Progenitor cell of endocrine pancreas (in vitro differentiated cells): ENCODE data around the gene TMC6. TPM values are rescaled to one million over a fixed set of nuclear protein-coding genes. Genes with fewer than 3 reads are reported as not detected.

Experiments
- DNase-seq: peaks from one replicate; pipeline ENCODE4 v3.0.0; 2021; ENCODE audit warnings: low spot score; ENCODE audit not compliant: unreplicated experiment
- H3K27ac Mint-ChIP-seq: 2 replicates; pipeline ENCODE4 v1.8.0; 2021; ENCODE audit warnings: mild to moderate bottlenecking, moderate library complexity, mixed read lengths
- H3K27me3 Mint-ChIP-seq: 2 replicates; pipeline ENCODE4 v1.8.0; 2021; ENCODE audit warnings: mixed read lengths
- H3K36me3 Mint-ChIP-seq: 2 replicates; pipeline ENCODE4 v1.8.0; 2022; ENCODE audit warnings: mixed read lengths; ENCODE audit not compliant: insufficient read depth
- H3K4me1 Mint-ChIP-seq: 2 replicates; pipeline ENCODE4 v1.8.0; 2021; ENCODE audit warnings: low read depth, mixed read lengths
- H3K4me3 Mint-ChIP-seq: 2 replicates; pipeline ENCODE4 v1.8.0; 2021; ENCODE audit warnings: low read depth, mild to moderate bottlenecking, moderate library complexity, mixed read lengths
- H3K9me3 Mint-ChIP-seq: 2 replicates; pipeline ENCODE4 v1.8.0; 2021; ENCODE audit warnings: low read depth, mixed read lengths
- total RNA-seq: library from RNA; stranded (reverse); gene quantifications from 2 replicates; pipeline ENCODE4 v1.2.1, GENCODE V29; 2021
- TF ChIP-seq, protein P1 (sequence below): fragments of 200-600 bp; sonication (generic); IDR thresholded peaks from one replicate; pipeline ENCODE4 v1.5.0; 2021; ENCODE audit warnings: antibody characterized with exemption, mild to moderate bottlenecking; ENCODE audit not compliant: unreplicated experiment

The TMC6 gene
- total RNA-seq, 1 donor from 2014 or later: 134 TPM

DNA sequence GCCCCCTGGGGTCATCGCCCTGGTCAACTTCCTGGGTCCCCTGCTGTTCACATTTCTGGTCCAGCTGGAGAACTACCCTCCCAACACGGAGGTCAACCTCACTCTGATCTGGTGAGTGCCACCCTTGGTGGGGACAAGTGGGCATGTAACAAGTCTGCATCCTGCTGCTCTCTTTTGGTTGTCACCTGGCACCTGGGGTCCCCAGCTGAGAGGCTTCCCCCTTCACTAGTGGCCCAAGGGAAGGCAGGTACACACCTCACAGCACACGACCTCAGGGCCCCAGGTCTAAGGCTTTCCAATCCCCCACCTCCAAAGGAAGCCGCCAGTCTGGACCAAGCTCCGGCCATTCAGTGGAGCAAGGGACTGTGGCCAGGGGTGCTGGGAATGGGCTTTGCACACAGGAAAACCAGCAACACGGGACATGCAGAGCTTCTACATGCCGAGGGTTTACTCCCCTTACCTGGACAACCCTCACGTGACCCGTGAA is 6.4 kb upstream of the TMC6 start:
- Mint-ChIP-seq H3K27ac (no peak overlapping the region), H3K36me3 (no peaks in the 10 kb centered on the region), H3K4me1 (peaks cover 2% of the 10 kb centered on the region), H3K4me3 (no peak overlapping the region), H3K9me3 (no peaks in the 10 kb centered on the region), H3K27me3 (peaks cover 28% of the 10 kb centered on the region)
- TF ChIP-seq, protein P1, sequence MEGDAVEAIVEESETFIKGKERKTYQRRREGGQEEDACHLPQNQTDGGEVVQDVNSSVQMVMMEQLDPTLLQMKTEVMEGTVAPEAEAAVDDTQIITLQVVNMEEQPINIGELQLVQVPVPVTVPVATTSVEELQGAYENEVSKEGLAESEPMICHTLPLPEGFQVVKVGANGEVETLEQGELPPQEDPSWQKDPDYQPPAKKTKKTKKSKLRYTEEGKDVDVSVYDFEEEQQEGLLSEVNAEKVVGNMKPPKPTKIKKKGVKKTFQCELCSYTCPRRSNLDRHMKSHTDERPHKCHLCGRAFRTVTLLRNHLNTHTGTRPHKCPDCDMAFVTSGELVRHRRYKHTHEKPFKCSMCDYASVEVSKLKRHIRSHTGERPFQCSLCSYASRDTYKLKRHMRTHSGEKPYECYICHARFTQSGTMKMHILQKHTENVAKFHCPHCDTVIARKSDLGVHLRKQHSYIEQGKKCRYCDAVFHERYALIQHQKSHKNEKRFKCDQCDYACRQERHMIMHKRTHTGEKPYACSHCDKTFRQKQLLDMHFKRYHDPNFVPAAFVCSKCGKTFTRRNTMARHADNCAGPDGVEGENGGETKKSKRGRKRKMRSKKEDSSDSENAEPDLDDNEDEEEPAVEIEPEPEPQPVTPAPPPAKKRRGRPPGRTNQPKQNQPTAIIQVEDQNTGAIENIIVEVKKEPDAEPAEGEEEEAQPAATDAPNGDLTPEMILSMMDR: no peak
- DNase-seq: no peak

GRCh38 chr17:78133971-78134898 is 5.7 kb upstream of the TMC6 start:
- peaks cover 2% of the 10 kb centered on the region for H3K4me1 Mint-ChIP-seq
- H3K9me3 Mint-ChIP-seq: no peaks in the 10 kb centered on the region
- H3K27me3 Mint-ChIP-seq: peaks cover 30% of the 10 kb centered on the region
- DNase-seq: peak; percentile 39
- H3K36me3 Mint-ChIP-seq: no peaks in the 10 kb centered on the region
- H3K27ac Mint-ChIP-seq: no peak overlapping the region
- H3K4me3 Mint-ChIP-seq: no peak overlapping the region
- TF ChIP-seq, protein P1: peak; percentile 59

DNA sequence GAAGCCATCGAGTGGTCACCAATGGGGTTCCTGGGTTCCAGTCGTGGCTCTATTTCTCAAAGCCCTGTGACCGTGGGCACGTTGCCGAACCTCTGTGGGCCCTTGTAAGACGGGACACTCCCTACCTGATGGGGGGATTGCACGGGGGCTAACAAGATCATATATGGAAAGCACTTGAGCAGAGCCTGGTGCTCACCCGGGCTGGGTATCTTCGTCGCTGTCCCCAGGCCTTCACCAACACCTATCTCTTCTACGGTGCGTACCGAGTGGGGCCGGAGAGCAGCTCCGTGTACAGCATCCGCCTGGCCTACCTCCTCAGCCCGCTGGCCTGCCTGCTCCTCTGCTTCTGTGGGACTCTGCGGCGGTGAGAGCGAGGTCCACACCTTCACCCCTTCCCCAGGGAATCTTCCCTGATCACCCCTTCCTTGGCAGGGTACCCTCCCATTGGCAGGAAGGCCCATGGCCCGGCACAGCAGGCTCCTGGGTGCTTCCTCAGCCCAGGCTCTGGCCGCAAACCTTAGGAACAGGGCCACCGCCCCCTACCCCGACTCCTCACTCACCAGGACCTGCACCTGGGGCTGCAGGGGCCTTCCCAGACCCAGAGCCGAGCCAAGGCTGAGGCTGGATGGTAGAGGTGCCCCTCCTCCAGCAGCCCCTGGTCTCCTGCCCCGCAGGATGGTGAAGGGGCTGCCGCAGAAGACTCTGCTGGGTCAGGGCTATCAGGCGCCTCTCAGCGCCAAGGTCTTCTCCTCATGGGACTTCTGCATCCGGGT is 4.8 kb upstream of the TMC6 start:
- Mint-ChIP-seq H3K27me3 (peaks cover 27% of the 10 kb centered on the region), H3K36me3 (no peaks in the 10 kb centered on the region), H3K4me1 (peaks cover 3% of the 10 kb centered on the region), H3K27ac (no peak overlapping the region), H3K9me3 (no peaks in the 10 kb centered on the region), H3K4me3 (no peak overlapping the region)
- TF ChIP-seq, protein P1: no peak
- DNase-seq: no peak

DNA sequence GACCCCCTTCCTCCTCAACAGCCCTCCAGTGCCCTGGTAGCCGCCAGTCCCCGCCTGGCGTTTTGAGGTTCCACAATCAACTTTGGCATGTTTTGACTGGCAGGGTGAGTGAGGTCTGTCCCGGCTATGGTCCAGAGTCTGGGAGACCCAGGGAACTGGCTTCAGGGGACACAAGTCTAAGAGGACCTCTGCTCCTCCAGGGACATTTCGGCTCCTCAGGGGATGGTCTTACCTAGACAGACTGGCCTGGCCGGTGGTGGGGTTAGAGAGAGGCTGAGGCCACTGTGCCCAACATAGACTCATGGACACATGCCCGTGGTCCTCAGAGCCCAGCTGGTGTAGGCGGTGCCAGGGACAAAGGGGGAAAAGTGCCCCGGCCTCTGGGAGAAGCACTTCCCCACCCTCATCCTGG is 4.2 kb upstream of the TMC6 start:
- Mint-ChIP-seq H3K27me3 (peaks cover 27% of the 10 kb centered on the region), H3K36me3 (no peaks in the 10 kb centered on the region), H3K4me1 (peaks cover 3% of the 10 kb centered on the region), H3K27ac (no peak overlapping the region), H3K9me3 (no peaks in the 10 kb centered on the region), H3K4me3 (no peak overlapping the region)
- DNase-seq: no peak
- TF ChIP-seq, protein P1: no peak

DNA sequence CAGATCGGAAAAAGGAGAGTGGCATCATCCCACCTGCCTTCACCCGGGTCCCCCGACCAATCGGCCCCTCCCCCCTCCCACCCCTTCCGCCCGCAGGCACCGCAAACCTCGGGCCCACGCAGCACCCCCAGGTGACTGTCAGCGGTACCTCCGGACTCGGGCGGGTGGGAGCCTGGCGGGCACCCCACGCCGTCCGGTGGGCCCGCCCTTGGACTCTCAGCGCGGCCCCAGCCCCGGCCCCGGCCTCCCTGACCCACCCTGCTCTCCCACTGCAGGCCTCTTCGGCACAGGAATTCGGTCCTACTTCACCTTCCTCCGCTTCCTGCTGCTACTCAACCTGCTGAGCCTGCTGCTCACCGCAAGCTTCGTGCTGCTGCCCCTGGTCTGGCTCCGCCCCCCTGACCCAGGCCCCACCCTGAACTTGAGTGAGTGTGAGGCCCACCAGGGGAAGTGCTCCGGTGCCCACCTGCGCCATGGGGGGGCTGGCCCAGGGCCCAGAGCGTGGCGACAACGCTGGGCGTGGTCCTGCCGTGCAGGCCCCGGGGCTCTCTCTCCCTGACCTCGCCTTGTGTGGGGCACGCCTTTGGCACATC is 3.6 kb upstream of the TMC6 start:
- Mint-ChIP-seq H3K9me3 (no peaks in the 10 kb centered on the region), H3K4me1 (peaks cover 5% of the 10 kb centered on the region), H3K27ac (no peak overlapping the region), H3K27me3 (peaks cover 27% of the 10 kb centered on the region), H3K4me3 (peak overlapping the region; percentile 63), H3K36me3 (no peaks in the 10 kb centered on the region)
- peak; percentile 43 for DNase-seq
- TF ChIP-seq, protein P1: no peak
